ENCODE results near the gene AK6.

AK6 gene

GRCh38 chr5:69315972-69316371 lies 53.3 kb downstream of the AK6 start:
- no peak for TF ChIP-seq CTCF (IDR thresholded peaks at IDR 0.05; ENCODE audit: insufficient read depth, low read depth, low read length, missing control alignments)
- DNase-seq (ENCODE audit: low read depth), result no peak
- H3K4me3 ChIP-seq (ENCODE audit: low read depth, low read length), result no peak overlapping the region

GRCh38 chr5:69313428-69313827 lies 55.9 kb downstream of the AK6 start:
- no peak for DNase-seq (ENCODE audit: low read depth)
- no peak for TF ChIP-seq CTCF (IDR thresholded peaks at IDR 0.05; ENCODE audit: insufficient read depth, low read depth, low read length, missing control alignments)
- H3K4me3 ChIP-seq (ENCODE audit: low read depth, low read length), result no peak overlapping the region

GRCh38 chr5:69312459-69313160 lies 56.7 kb downstream of the AK6 start:
- no peak for TF ChIP-seq CTCF (IDR thresholded peaks at IDR 0.05; ENCODE audit: insufficient read depth, low read depth, low read length, missing control alignments)
- H3K4me3 ChIP-seq (ENCODE audit: low read depth, low read length), result no peak overlapping the region
- DNase-seq (ENCODE audit: low read depth), result no peak

- no peak for DNase-seq (ENCODE audit: low read depth)
- no peak for TF ChIP-seq CTCF (IDR thresholded peaks at IDR 0.05; ENCODE audit: insufficient read depth, low read depth, low read length, missing control alignments)
Measured at GRCh38 chr5:69309380-69309779, 59.9 kb downstream of the AK6 start.

GRCh38 chr5:69308046-69308553 lies 61.2 kb downstream of the AK6 start:
- H3K4me3 ChIP-seq (ENCODE audit: low read depth, low read length), result no peak overlapping the region
- no peak for DNase-seq (ENCODE audit: low read depth)
- TF ChIP-seq CTCF (IDR thresholded peaks at IDR 0.05; ENCODE audit: insufficient read depth, low read depth, low read length, missing control alignments), result no peak

More at GRCh38 chr5:69309380-69309779, 59.9 kb downstream of the AK6 start:
- H3K4me3 ChIP-seq (ENCODE audit: low read depth, low read length), result no peak overlapping the region

GRCh38 chr5:69305512-69305911 lies 63.8 kb downstream of the AK6 start:
- no peak for TF ChIP-seq CTCF (IDR thresholded peaks at IDR 0.05; ENCODE audit: insufficient read depth, low read depth, low read length, missing control alignments)
- no peak overlapping the region for H3K4me3 ChIP-seq (ENCODE audit: low read depth, low read length)
- no peak for DNase-seq (ENCODE audit: low read depth)

Measured in GM12865 (cell line).